Mucosa of descending colon (tissue), 3 donors: ENCODE data around the gene STAM2. TPM values are rescaled to one million over a fixed set of nuclear protein-coding genes. Genes with fewer than 3 reads are reported as not detected.
"Not testable (repeated sequence)": the region's sequence is repeated elsewhere in the genome, so short reads cannot be mapped to it uniquely, and the experiment has no call there.

Source experiments
- ATAC-seq: fragments of 200-7000 bp; cut with Tn5 transposase; one replicate; pipeline ENCODE4 v1.9.1; 2020; ENCODE audit warnings: mild to moderate bottlenecking, moderate library complexity
- DNase-seq, 3 donors: peaks; one replicate each; pipeline ENCODE4 v3.0.0-alpha.2; 2020
- H3K36me3 ChIP-seq: fragments of 200-600 bp; one replicate; pipeline ENCODE4 v1.8.0; 2021; ENCODE audit warnings: low read depth, mild to moderate bottlenecking
- H3K4me1 ChIP-seq: fragments of 200-600 bp; one replicate; pipeline ENCODE4 v1.8.0; 2021; ENCODE audit warnings: low read depth, mild to moderate bottlenecking
- H3K4me3 ChIP-seq: fragments of 200-600 bp; one replicate; pipeline ENCODE4 v1.8.0; 2021; ENCODE audit warnings: mild to moderate bottlenecking
- H3K9me3 ChIP-seq: fragments of 200-600 bp; one replicate; pipeline ENCODE4 v1.8.0; 2021; ENCODE audit warnings: mild to moderate bottlenecking
- intact Hi-C, 2 donors: fragments of 100-400 bp; cut with DNase I in 1 of 2; cut with micrococcal nuclease in 1 of 2; formaldehyde crosslinking; loops; one replicate each; pipeline versions ENCODE4 v1.11.0 to v1.11.1; 2022; cut with DNase I, micrococcal nuclease
- total RNA-seq, 3 donors: library from RNA; stranded (reverse); fragmentation: NEBNext Ultra II Directional in 2 of 3; extraction: Animal tissue kit (Norgen Biotek cat#: 25700) in 2 of 3; gene quantifications; one replicate each; pipeline versions ENCODE4 v1.2.1 to v1.2.4, GENCODE V29; 2021 to 2023
- TF ChIP-seq, protein P1 (sequence below): fragments of 200-600 bp; IDR thresholded peaks from one replicate; pipeline ENCODE4 v1.8.0; 2022; ENCODE audit warnings: antibody characterized with exemption, mild to moderate bottlenecking
- donor health status: DM: no; HTN: no; CAD: no; lungs with moderate emphysema.
- donor health status: DM: no; HTN: no; CAD: no.
- donor health status: DM: no; HTN: yes; CAD: no.

The STAM2 gene
- total RNA-seq, 3 donors from 2014 or later, result 38.8 to 45.8 (median 41.7) TPM

DNA sequence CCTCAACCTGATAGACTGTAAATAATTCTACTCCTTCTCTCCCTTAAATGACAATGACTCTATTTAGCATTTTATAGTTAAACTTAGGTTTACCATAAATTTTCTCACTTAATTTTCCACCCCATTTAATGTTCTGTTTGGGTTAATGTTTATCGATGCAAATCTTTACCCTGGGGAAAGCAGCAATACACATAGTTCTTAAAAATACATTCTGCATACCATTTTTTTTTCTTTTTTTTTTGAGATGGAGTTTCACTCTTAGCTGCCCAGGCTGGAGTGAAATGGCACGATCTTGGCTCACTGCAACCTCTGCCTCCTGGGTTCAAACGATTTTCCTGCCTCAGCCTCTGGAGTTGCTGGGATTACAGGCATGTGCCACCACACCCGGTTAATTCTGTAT, 14.0 kb downstream of the STAM2 start:
- H3K36me3 ChIP-seq, result no peaks in the 10 kb centered on the region
- no peak for DNase-seq
- H3K9me3 ChIP-seq, result peaks cover 6% of the 10 kb centered on the region
- no peak overlapping the region for H3K4me3 ChIP-seq
- ATAC-seq, result no peak
- TF ChIP-seq, protein P1, sequence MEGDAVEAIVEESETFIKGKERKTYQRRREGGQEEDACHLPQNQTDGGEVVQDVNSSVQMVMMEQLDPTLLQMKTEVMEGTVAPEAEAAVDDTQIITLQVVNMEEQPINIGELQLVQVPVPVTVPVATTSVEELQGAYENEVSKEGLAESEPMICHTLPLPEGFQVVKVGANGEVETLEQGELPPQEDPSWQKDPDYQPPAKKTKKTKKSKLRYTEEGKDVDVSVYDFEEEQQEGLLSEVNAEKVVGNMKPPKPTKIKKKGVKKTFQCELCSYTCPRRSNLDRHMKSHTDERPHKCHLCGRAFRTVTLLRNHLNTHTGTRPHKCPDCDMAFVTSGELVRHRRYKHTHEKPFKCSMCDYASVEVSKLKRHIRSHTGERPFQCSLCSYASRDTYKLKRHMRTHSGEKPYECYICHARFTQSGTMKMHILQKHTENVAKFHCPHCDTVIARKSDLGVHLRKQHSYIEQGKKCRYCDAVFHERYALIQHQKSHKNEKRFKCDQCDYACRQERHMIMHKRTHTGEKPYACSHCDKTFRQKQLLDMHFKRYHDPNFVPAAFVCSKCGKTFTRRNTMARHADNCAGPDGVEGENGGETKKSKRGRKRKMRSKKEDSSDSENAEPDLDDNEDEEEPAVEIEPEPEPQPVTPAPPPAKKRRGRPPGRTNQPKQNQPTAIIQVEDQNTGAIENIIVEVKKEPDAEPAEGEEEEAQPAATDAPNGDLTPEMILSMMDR, result no peak
- H3K4me1 ChIP-seq, result no peaks in the 10 kb centered on the region
- intact Hi-C loops, result no loop called here

DNA sequence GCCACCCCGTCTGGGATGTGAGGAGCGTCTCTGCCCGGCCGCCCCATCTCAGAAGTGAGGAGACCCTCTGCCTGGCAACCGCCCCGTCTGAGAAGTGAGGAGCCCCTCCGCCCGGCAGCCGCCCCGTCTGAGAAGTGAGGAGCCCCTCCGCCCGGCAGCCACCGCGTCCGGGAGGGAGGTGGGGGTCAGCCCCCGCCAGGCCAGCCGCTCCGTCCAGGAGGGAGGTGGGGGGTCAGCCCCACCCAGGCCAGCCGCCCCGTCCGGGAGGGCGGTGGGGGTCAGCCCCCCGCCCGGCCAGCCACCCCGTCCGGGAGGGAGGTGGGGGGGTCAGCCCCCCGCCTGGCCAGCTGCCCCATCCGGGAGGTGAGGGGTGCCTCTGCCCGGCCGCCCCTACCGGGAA, 15.2 kb downstream of the STAM2 start:
- H3K4me3 ChIP-seq, H3K36me3 ChIP-seq, DNase-seq, H3K9me3 ChIP-seq, H3K4me1 ChIP-seq, intact Hi-C loops, ATAC-seq: not testable (repeated sequence)

DNA sequence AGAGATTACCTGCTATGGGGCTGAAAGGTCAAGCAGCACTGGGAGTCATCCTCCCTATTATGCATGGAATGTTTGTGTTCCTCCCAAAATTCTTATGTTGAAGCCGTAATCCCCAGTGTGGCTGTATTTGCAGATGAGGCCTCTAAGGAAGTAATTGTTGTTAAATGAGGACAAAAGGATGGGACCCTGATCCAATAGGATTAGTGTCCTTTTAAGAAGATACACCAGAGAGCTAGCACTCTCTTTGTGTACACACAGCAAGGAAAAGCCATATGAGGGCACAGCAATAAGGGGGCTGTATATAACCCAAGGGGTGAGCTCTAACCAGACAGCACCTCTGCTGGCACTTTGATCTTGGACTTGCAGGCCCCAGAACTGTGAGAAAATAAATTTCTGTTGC, 18.3 kb downstream of the STAM2 start:
- Histone ChIP-seq H3K9me3 (peaks cover 6% of the 10 kb centered on the region), H3K4me3 (no peak overlapping the region), H3K36me3 (no peaks in the 10 kb centered on the region), H3K4me1 (no peaks in the 10 kb centered on the region)
- TF ChIP-seq, protein P1, result no peak
- ATAC-seq, result no peak
- intact Hi-C loops, result no loop called here
- DNase-seq, result no peak

DNA sequence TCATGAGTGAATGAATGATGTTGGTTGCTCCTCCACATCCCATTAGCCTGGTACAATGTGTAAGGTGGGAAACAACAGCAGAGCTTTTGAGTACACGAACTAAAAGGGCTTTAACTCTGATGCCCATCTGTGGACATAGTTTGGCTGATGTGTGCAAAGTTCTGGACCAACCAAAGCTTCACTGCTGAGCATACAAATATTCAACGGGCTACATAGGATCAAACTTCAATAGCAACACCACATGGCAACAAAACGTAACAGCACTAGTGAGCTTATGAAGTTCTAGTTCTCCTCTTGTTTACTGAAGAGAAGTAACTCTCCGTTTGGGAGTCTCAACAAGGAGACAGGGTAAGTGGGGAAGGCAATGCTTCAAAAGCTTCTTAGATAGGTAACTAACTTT, 20.4 kb downstream of the STAM2 start:
- Histone ChIP-seq H3K4me3 (no peak overlapping the region), H3K4me1 (no peaks in the 10 kb centered on the region), H3K9me3 (peaks cover 6% of the 10 kb centered on the region), H3K36me3 (no peaks in the 10 kb centered on the region)
- TF ChIP-seq, protein P1, result no peak
- ATAC-seq (no peak), DNase-seq (no peak)
- intact Hi-C loops, result no loop called here

DNA sequence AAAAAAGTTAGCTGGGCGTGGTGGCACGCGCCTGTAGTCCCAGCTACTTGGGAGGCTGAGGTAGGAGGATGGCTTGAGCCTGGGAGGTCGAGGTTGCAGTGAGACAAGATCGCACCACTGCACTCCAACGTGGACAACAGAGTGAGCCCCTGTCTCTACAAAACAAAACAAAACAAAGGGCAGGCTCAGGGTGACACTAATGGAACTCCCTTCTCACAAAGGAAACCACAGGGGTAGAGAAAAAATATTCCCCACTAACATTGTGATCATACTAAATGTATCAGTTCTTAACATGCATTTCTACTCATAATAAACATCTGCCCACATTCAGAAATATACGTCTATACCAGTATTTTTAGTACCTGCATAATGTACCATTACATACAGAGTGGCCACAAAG, 21.1 kb downstream of the STAM2 start:
- intact Hi-C loops, result no loop called here
- TF ChIP-seq, protein P1, result no peak
- H3K9me3 ChIP-seq, result peaks cover 6% of the 10 kb centered on the region
- no peaks in the 10 kb centered on the region for H3K4me1 ChIP-seq
- DNase-seq (no peak), ATAC-seq (no peak)
- no peaks in the 10 kb centered on the region for H3K36me3 ChIP-seq
- H3K4me3 ChIP-seq, result no peak overlapping the region

DNA sequence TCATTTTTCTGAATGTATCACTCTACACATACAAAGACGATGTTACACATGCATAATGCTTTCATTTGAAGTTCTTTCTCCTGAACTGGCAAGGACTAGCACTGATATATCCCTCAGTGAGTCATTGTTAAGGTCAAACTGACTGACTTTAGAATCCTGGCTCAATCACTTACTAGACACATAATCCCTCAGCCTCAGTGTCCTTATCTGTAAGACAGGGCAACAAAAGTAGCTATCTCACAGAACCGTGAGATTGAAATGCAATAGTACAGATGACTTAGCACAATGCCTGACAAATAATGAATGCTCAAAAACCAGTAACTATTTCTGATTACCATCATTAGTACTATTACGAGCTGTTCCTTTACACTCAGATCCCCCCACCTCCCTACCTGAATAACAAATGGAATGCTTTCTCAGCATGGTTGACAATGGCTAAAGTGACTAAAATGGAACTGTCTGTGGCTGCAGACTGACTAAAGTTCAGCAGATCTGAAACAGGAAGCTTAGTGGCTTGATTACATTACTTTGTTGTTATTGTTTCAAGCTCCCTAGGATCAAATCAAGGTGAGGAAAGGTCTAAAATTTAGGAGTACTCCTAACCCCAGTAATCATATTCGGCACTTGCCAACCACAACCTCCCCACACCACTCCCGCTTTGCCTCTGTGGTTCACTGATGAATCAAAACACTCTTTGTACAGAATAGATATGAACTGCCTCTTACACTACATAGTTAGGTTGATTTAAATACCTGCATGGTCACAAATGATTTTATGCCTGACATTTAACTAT, 40.9 kb downstream of the STAM2 start:
- no peaks in the 10 kb centered on the region for H3K4me1 ChIP-seq
- TF ChIP-seq, protein P1, result no peak
- ATAC-seq (peak; percentile 52), DNase-seq (no peak)
- H3K9me3 ChIP-seq, result no peaks in the 10 kb centered on the region
- no peaks in the 10 kb centered on the region for H3K36me3 ChIP-seq
- no peak overlapping the region for H3K4me3 ChIP-seq
- intact Hi-C loops, result no loop called here
